AG09319 (cell line): ENCODE measurements around the gene ELOVL6.

Experiments
- DNase-seq: peaks from one replicate; pipeline ENCODE4 v3.0.0-alpha.2; 2010; ENCODE audit warnings: low read depth; ENCODE audit errors: extremely low read depth
- CTCF ChIP-seq: IDR thresholded peaks from 2 replicates; pipeline ENCODE4 v1.5.1; 2011; ENCODE audit warnings: low read depth, mild to moderate bottlenecking, inconsistent platforms, low read length, moderate library complexity

The ELOVL6 gene

GRCh38 chr4:110170861-110171260 is 27.6 kb downstream of the ELOVL6 start:
- no peak for TF ChIP-seq CTCF
- DNase-seq = no peak

DNA sequence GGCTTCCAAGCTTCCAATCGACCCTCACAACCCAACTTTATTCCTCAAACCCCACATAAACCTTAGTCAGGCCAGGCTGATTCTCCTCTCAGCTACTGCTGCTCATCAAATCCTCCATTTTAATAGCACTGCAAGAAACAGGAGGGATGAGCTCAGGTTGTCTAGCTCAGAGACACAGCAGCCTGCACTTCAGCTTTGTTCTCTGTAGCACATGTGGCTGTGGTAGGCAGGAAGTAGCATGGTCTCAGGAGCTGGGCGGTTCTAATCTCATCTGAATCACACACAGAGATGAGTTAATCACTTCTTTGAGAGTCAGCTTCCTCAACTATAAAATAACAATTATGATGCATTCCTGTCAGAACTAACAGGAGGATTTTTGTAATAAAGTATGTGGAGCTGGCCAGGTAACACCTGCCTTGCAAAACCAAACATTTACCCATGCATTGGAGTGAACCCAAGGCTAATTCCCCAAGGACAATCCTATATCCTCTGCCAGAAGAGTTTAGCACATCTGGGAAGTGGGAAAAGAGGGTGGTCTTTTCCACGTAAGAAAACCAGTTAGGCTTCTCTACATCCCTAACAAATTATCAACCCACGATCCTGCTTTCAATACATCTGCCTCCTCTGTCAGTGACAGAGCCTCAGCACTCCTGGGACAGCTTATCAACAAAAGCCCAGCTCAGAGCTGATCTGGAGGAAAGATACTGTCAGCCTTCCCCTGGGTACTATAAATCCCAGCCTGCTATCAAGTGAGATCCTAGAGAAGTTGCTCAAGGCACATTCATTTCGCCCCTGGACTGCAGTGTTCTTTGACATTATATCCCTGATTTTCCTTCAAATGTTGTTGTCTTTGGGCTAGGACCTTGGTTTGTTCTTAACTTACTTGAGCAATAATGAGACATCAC is 32.8 kb downstream of the ELOVL6 start:
- TF ChIP-seq CTCF = no peak
- no peak for DNase-seq

GRCh38 chr4:110164856-110165255 is 33.6 kb downstream of the ELOVL6 start:
- DNase-seq = no peak
- TF ChIP-seq CTCF = no peak

GRCh38 chr4:110164251-110164650 is 34.2 kb downstream of the ELOVL6 start:
- TF ChIP-seq CTCF = no peak
- no peak for DNase-seq

DNA sequence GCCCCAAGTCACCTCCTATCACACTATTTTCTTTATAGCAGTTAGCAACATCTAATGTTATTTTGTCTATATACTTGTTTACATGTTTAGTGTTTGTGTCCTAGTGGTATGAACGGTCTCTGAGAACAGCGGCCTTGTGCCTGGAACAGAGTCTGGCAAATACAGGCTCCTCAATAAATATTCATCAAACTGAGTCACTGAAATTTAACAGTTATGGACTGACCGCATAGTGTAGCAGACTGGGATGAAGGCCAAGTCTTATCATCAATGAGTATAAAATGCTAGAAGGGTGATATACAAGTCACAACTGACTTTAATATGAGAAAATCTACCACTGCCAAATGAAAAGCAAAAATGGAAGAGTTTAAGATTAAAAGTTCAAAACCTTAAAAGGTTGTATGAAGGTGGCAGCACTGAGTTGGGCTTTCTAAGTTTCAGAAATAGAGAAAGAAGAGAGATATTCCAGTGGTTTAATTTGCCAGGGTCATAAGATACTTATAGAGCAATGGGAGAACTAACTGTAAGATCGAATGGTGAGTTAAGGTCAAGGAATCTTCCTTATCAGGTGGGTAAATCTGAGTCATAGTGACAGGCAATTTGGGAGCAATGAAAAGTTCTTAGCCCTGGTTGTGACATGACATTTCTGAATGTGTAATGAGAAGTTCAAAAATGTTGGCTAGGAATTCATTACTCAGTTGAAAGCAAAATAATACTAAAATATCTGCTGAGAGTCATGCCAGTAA is 34.9 kb downstream of the ELOVL6 start:
- no peak; the same call in 1 of the 2 replicates for TF ChIP-seq CTCF
- DNase-seq = no peak

DNA sequence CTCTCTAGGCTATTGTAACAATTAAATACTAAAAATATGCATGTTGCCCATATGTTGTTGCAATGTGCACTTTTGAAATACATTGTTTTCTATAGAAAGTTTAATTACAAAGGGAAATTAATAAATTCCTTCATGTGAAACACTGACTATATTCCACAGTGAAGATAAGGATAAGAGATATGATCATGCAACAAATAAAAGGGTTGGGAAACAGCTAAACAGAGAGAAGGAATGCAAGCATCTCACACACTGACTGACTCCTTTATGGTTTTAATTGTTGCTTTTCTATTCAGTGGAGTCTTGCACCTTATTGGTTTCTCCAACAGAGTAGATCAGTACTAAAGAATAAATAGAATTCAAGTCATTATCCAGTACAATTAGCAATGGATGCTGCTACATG is 37.8 kb downstream of the ELOVL6 start:
- no peak for TF ChIP-seq CTCF
- DNase-seq = no peak

GRCh38 chr4:110159541-110159940 is 38.9 kb downstream of the ELOVL6 start:
- no peak for DNase-seq
- no peak for TF ChIP-seq CTCF
